Measurements from ENCODE around the gene ZSCAN22.
"Not testable (repeated sequence)": the region's sequence is repeated elsewhere in the genome, so short reads cannot be mapped to it uniquely, and the experiment has no call there.

The ZSCAN22 gene

GRCh38 chr19:58368561-58369360 is 42.0 kb downstream of the ZSCAN22 start:
- no peak overlapping the region for H3K9ac ChIP-seq
- H3K79me2 ChIP-seq (ENCODE audit: insufficient read depth, low read depth): no peaks in the 10 kb centered on the region
- H4K20me1 ChIP-seq (ENCODE audit: insufficient read depth): no peaks in the 10 kb centered on the region
- no peak overlapping the region for H3K27ac ChIP-seq
- TF ChIP-seq, protein P1, sequence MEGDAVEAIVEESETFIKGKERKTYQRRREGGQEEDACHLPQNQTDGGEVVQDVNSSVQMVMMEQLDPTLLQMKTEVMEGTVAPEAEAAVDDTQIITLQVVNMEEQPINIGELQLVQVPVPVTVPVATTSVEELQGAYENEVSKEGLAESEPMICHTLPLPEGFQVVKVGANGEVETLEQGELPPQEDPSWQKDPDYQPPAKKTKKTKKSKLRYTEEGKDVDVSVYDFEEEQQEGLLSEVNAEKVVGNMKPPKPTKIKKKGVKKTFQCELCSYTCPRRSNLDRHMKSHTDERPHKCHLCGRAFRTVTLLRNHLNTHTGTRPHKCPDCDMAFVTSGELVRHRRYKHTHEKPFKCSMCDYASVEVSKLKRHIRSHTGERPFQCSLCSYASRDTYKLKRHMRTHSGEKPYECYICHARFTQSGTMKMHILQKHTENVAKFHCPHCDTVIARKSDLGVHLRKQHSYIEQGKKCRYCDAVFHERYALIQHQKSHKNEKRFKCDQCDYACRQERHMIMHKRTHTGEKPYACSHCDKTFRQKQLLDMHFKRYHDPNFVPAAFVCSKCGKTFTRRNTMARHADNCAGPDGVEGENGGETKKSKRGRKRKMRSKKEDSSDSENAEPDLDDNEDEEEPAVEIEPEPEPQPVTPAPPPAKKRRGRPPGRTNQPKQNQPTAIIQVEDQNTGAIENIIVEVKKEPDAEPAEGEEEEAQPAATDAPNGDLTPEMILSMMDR (conservative IDR thresholded peaks at IDR 0.05; ENCODE audit: low read depth, low read length): no peak
- no peaks in the 10 kb centered on the region; the same call in 1 of the 2 replicates for H3K27me3 ChIP-seq (ENCODE audit: insufficient read depth, low read depth)
- H3K36me3 ChIP-seq (ENCODE audit: insufficient read depth): no peaks in the 10 kb centered on the region
- H3K4me3 ChIP-seq (IDR thresholded peaks at IDR 0.05; ENCODE audit: insufficient read depth, low read depth, low read length): no peak overlapping the region
- H2AFZ ChIP-seq (ENCODE audit: low read depth): no peak overlapping the region
- no peak overlapping the region for H3K4me2 ChIP-seq
- no peaks in the 10 kb centered on the region for H3K4me1 ChIP-seq (ENCODE audit: low read depth, poor library complexity, severe bottlenecking)

DNA sequence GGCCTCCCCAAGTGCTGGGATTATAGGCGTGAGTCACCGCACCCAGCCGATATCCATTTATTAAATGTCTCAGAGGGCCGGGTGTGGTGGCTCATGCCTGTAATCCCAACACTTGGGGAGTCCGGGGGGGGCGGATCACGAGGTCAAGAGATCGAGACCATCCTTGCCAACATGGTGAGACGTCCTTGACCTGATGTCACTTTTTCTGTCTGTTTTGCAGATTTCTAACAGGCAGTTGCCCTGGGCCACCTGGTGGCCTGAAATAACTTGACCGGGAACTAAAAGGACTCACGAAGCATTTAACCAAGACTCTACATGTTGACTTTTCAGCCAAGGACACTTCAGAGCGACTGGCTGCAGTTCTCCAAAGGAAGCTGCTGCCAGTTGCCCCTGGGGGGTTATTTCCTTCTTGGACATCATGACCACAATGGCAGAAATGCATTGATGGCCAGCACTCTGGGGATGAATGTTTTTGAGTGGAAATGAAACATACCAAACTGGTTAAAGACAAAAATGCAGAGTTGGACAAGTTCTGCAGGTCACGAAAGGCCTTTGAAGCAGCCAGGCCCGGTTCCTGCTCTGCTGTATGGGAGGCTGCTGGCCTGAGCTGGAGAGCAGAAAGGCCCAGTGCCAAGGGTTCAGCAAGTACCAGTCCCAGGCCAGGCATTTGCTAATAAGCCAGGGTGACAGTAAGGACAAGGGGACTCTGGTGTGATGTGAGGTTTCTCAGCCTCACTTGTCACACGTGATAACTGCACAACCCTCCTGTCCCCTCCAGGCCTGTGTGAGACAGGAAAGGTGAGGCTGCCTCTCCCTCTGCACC is 45.7 kb downstream of the ZSCAN22 start:
- H3K4me1 ChIP-seq (ENCODE audit: low read depth, poor library complexity, severe bottlenecking): no peaks in the 10 kb centered on the region
- H3K36me3 ChIP-seq (ENCODE audit: insufficient read depth): no peaks in the 10 kb centered on the region
- H3K79me2 ChIP-seq (ENCODE audit: insufficient read depth, low read depth): no peaks in the 10 kb centered on the region
- no peak overlapping the region for H2AFZ ChIP-seq (ENCODE audit: low read depth)
- no peaks in the 10 kb centered on the region; the same call in 1 of the 2 replicates for H3K27me3 ChIP-seq (ENCODE audit: insufficient read depth, low read depth)
- no peak overlapping the region for H3K9ac ChIP-seq
- no peak overlapping the region for H3K4me2 ChIP-seq
- no peaks in the 10 kb centered on the region for H4K20me1 ChIP-seq (ENCODE audit: insufficient read depth)
- TF ChIP-seq, protein P1 (conservative IDR thresholded peaks at IDR 0.05; ENCODE audit: low read depth, low read length): no peak
- no peak overlapping the region for H3K4me3 ChIP-seq (IDR thresholded peaks at IDR 0.05; ENCODE audit: insufficient read depth, low read depth, low read length)
- no peak overlapping the region for H3K27ac ChIP-seq

- Histone ChIP-seq H3K36me3 (ENCODE audit: insufficient read depth) (no peaks in the 10 kb centered on the region), H3K4me2 (no peak overlapping the region), H3K9ac (no peak overlapping the region), H4K20me1 (ENCODE audit: insufficient read depth) (no peaks in the 10 kb centered on the region), H3K27me3 (ENCODE audit: insufficient read depth, low read depth) (no peaks in the 10 kb centered on the region; the same call in 1 of the 2 replicates), H3K27ac (no peak overlapping the region), H3K79me2 (ENCODE audit: insufficient read depth, low read depth) (no peaks in the 10 kb centered on the region), H2AFZ (ENCODE audit: low read depth) (no peak overlapping the region), H3K4me3 (IDR thresholded peaks at IDR 0.05; ENCODE audit: insufficient read depth, low read depth, low read length) (no peak overlapping the region), H3K4me1 (ENCODE audit: low read depth, poor library complexity, severe bottlenecking) (no peaks in the 10 kb centered on the region)
- TF ChIP-seq, protein P1 (conservative IDR thresholded peaks at IDR 0.05; ENCODE audit: low read depth, low read length): no peak
These were observed 47.4 kb downstream of the ZSCAN22 start for GRCh38 chr19:58374200-58374599.

- not testable (repeated sequence) for H3K27me3 ChIP-seq (ENCODE audit: insufficient read depth, low read depth); H3K79me2 ChIP-seq (ENCODE audit: insufficient read depth, low read depth); H3K36me3 ChIP-seq (ENCODE audit: insufficient read depth); H4K20me1 ChIP-seq (ENCODE audit: insufficient read depth); H3K27ac ChIP-seq; H3K4me1 ChIP-seq (ENCODE audit: low read depth, poor library complexity, severe bottlenecking); H2AFZ ChIP-seq (ENCODE audit: low read depth); H3K4me2 ChIP-seq; H3K4me3 ChIP-seq (IDR thresholded peaks at IDR 0.05; ENCODE audit: insufficient read depth, low read depth, low read length); H3K9ac ChIP-seq
These were observed 49.9 kb downstream of the ZSCAN22 start for GRCh38 chr19:58376724-58377123.

Data from KMS-11 (cell line).